ENCODE measurements around the gene RB1.
"Not testable (repeated sequence)": the region's sequence is repeated elsewhere in the genome, so short reads cannot be mapped to it uniquely, and the experiment has no call there.

Gene RB1

DNA sequence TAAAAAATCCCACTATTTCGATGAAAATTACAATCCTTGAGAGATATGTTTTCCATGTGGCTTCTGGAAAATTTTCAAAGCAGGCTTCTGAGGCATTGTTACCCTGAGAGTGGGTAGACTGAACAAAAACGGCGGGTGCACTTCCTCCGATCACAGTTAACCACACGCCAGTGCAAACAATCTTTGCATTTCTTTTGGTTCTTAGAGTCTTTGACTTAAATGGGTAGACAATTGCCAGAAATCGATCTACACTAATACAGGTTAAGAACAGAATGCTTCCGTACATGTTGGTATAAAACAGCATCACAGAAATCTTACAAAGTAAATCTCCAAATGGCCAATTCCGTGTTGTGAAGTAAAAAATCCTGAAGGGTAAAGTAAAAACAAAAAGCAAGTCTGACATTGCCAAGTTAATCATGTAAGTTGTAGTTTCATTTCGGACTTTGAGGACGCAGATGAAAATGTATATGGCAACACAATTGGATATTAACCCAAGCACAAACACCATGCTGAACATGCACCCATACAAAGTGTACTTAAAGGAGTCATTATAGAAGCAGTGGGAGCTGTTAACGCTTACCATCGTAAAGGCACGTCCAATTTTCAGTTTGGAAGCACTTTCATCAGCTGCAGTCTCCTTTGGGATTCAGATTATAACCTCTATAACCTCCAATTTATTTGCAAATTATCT is 108.4 kb downstream of the RB1 start:
- DNase-seq: no peak

DNA sequence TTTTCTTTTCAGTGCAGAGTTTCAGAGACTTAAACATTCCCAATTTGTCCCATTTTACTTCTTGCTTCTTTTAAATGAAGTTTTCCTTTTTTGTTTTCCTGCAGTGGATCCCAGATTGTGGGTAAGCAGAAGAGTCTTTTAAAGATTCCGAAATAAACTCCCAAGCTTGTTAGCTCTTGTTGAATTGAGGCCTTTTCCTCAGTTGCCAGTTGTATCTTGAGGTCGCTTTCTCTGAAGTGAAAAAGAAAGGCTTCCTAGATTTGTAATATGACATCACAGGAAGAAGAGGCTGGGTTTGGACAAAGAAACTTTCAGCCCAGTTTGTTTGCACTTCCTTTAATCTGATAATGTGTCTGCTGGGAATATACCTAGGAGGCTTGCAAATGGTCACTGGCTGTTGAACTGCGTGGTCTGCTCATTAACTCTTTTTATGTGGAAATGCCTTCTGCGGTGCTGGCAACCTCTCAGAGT is 109.4 kb downstream of the RB1 start, which contains the start of gene LPAR6:
Gene LPAR6, minus strand, starts transcription at position 233 of the 471 bp plus-strand sequence. CDS start 690 bp downstream, outside the sequence.
- DNase-seq: no peak

DNA sequence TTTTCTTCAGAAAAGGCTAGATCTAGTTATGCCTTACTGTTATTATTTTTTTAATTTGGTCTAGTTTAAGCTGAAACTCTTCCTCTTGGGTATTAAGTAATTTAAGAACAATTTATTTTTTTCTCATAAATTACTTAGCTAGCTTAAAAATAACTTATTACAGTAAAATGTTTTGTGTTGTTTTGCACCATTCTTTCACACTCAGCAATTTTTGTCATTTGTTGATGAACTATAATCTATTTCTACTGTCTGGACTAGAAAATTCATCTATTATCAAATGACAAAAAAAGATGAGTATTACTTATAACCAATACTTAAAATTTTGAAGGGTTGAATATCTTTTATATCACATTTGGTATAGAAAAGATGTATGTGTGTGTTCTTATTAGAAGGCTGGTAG is 111.0 kb downstream of the RB1 start:
- no peak for DNase-seq

DNA sequence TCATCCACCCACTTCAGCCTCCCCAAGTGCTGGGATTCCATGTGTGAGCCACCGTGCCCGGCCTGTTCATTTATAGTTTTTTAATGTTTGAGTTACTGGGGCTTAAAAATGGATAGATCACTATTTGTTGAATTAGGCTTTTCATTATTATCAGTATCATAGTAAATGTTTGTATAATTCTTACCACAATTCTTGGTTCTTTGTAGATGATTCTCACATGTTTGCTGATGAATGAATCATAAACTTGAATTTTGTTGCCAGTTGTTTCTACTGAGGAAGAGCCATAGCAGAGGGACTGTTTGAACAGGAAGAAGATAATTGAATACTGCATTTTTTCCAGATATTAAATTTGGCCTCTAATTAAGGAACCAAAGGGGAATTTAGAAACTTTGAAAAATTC is 112.0 kb downstream of the RB1 start:
- DNase-seq: no peak

DNA sequence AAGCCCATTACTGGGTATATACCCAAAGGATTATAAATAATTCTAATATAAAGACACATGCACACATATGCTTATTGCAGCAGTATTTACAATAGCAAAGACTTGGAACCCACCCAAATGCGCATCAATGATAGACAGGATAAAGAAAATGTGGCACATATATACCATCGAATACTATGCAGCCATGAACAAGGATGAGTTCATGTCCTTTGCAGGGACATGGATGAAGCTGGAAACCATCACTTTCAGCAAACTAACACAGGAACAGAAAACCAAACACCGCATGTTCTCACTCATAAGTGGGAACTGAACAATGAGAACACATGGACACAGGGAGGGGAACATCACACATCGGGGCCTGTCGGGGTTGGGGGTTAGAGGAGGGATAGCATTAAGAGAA is 118.5 kb downstream of the RB1 start:
- not testable (repeated sequence) for DNase-seq

DNA sequence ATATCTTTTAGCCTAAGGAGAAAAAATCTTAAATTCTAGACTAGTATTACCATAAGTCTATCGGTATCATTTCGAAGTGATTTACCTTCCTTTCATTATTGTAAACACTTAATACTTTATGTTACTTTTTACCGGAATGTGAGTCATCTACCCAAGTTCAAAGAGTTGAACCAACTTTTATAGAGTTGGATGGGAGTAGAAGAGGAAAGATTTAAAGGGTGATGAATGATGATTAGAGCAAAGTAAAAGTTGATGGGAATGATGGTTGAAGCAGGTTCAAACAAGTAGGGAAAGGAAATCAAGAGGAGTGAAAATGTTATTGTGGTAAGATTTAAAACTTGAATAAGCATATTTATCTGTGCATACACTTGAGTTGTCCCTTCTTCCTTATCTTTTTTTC is 120.7 kb downstream of the RB1 start:
- DNase-seq: no peak

DNA sequence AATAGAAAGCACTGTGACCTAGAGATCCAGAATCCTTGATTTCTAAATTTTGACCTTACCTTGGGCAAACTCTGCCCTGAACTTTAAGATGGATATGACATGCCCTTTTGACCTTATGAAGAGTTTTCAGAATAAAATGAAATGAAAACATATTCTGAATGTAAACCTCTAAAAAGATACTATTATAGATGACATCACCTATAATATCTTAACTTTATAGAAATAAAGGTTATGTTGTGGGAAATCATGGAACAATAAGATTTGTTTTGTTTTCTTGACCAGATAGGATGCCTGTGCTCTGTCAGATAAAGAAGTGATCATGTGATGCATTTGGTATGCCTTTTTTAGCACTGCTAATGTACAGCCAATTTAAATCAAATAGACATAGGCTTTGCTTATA is 122.5 kb downstream of the RB1 start:
- no peak for DNase-seq

DNA sequence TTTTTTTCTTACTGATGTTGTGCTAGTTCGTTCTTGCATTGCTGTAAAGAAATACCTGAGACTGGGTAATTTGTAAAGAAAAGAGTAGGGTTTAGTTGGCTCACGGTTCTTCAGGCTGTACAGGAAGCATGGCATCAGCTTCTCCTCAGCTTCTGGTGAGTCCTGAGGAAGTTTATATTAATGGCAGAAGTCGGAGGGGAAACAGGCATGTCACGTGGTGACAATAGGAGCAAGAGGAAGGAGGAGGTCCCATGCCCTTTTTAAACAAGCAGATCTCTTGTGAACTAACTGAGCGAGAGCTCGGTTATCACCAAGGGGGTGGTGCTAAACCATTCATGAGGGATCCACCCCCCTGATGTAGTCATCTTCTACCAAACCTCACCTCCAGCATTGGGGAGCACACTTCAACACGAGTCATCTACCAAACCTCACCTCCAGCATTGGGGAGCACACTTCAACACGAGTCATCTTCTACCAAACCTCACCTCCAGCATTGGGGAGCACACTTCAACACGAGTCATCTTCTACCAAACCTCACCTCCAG is 123.3 kb downstream of the RB1 start:
- not testable (repeated sequence) for DNase-seq

DNA sequence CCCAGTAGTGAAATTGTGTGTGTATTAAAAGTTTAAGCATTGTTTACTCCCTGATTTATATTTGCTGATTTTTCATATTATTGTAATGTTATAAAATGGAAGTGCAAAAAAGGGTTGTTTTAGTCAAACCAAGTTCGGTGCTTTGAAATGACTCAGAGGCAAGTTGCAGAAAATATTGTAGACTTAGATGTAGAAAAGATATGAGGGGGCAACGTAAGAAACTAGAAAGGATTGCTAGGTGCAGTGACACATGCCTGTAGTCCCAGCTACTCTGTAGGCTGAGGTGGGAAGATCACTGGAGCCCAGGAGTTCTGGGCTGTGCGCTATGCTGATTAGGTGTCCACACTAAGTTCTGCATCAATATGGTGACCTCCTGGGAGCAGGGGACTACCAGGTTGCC is 125.5 kb downstream of the RB1 start:
- DNase-seq: no peak

DNA sequence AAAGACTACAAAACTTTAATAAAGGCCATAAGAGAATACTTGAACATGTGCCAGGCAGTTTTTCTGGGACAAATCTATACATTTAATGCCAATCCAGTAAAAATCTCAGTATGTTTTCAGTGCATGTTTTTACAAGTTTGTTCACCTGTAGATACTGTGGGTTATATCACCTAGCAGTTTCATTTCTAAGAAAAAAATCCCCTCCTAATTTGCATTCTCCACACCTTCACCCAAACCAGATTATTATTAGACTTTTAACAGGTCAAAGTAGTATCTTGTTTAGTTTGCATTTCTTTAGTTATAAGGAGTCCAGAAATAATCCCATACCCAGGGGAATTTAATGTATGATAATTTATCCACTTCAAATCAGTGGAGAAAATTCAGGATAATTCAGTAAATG is 126.3 kb downstream of the RB1 start:
- no peak for DNase-seq

DNA sequence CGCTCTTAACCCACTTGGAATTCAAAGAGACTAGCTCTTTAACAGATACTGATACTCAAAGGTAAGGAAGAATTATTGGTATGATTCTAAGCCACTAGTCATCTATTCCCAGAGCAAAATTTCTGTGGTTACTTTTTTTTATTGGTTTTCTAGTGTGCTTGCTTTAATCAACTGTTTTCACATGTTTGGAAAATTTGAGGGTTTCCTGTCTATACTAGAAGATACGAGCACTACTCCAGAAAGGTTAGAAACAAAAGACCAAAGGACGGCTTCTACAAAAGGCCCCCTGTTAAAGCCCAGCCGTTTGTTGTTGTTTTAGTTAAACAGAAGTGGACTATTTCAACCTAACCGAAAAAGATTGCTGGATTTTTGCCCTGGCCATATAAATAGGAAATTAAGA is 127.9 kb downstream of the RB1 start:
- no peak for DNase-seq

DNA sequence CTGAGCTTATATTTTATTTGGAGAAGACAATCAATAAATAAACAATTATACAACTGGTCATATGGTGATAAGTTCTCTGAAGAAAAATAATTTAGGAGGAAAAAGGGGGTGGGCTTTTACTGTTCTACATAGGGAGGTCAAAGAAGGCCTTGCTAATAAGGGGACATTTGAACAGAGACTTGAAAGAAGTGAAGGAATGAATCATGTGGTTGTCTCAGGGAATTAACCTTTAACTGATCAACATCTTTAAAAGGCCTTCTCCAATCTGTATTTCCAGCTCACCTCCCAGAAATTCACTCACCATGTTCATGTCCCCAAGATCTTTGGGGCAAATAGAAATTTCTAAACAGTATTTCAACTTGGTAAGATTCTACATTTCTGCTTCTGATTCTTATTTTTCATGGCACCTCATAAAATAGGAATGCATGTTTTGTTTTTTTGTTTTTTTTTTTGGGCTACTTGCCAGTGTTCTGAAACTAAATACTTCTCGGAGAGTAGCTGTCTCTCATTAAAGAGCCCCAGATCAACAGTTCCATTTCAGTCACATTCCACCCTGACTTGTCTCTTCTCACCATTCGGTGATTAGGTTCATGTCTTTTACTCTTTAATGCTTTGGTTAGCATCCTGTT is 128.6 kb downstream of the RB1 start:
- DNase-seq: no peak

DNA sequence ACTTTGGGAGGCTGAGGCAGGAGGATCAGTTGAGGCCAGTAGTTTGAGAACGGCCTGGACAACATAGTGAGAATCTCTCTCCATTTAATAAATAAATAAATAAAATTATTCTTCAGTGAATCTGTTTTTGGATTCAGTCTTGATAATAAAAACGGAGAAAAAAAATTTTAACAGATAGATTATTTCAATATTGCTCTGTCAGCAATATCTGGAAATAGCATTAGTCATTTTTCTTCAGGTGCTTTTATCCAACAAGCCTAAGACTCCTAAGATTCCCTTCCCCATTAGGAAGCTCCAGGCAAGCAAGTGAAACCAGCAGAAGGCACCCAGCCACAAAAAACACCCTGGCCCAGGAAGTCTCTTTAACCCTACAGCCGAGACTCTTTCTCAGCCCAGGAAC is 130.6 kb downstream of the RB1 start:
- no peak for DNase-seq

DNA sequence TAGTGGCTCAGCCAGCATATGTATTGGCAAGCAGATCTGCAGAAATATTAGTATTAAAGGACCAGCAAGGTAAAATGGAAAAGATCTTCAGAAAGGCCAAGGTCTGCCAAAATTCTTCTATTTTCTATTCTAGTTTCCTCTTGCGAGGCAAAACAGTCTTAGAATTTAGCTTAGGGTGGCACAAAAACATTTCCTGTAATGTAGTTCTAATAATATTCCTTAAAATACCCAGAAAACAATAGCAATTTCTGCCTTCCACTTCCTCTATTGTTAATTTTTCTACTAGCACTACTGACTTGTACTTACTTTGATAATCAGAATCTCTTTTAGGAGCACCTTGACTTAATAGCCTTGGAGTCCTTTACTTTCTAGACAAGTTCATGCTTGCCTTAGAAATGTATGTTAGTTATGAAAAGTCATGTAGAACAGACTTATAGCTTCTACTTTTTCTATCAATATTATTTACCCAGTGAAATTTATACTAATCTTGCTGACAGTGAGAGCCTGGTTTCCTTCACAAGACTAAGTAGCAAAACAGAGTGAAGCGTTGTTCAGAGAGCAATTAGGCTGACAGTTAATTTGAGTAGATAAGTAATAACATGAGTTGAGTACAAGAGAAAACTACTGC is 133.2 kb downstream of the RB1 start:
- no peak for DNase-seq

DNA sequence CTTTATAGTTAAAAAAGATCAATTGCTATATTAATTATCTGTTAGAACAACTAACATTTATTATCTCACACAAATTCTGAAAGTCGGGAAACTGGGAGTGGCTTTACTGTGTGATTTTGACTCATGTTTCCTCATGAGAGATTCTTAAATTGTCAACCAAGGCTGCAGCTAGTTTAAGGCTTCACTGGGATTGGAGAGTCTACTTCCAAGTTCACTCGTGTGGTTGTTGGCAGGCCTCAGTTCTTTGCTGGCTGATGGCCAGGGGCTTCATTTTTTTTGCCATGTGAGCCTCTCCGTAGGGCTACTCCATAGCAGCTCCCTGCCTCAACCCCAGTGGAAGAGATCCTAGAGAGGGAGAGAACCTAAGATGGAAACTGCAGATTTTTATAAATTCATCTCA is 133.8 kb downstream of the RB1 start:
- no peak for DNase-seq

DNA sequence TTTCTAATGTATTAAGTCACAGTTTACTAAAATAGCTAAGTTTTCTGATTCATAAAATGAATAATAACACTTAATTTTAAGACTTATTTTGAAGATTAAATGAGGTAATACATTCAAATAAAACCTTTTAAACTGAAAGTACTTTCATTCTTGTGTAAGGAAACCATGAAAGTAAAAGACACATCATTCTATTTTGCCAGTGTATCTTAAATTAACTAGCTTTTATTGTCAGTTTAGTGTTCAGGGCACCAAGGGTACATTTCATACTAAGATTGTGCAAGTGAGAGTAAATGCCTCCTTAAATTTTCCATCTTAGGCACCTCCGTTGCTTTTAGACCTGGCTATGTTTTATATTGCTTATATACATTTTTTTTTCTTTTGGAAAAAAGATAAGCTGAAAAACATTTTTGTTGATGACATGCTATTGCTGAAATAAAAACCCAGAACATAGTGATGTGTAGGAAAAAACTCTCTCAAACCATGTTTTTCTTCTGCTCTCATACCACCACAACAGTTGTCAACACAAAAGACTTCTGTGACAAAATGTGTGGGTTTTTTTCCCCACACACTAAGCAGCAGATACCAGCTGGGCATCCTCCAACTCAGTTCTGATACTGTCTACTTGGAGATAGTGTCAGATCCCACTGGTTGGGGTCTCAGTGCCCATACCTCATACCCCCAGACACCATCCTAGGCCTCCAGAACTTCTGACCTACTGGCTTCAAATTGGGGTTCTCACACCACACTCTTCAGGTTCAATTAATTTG is 140.1 kb downstream of the RB1 start:
- DNase-seq: no peak

DNA sequence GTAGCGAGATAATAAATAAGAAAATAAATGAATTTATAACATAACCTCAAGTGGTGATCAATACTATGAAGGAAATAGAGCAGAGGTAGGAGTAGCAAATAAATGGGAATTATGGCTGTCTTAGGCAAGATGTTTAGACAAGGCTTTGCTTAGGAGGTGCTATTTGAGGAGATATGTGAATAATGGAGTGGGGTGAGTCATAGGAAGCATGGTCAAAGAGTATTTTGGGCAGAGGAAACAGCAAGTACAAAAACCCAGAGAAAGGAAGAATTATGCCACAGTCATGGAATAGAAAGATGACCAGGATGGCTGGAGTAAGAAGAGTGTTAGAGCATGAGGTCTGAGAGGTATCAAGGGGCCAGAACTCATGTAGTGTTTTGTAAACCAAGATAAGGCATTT is 142.9 kb downstream of the RB1 start:
- DNase-seq: no peak

DNA sequence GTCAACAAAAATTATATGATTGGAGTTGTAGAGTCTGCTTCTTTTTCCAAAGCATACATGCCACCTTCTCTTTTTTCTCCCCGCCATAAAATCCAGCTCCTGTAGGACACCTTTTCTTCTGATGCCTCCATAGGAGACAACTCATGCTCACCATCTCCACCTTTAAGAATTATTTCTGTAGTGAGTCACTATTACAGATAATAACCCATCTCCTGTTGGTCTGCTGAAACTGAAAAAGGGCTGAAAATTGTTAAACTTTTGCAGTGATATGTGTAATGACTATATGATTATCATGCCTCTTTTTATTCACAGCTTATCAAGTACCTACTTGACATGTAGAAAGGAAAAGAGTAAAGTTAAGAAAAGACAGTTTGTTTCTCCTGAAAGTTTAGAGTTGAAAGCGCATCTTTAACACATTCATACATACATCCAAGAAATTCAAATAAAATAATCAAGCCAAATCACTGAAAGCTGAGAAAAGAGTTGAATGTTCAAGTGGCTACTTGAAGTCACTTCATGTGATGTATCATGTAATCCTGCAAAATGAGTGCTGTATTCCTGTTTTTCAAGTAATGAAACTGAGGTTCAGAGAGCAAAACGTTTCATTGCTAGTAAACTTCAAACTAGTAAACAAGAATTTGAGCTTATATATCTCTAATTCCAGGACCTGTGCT is 144.9 kb downstream of the RB1 start:
- DNase-seq: no peak

DNA sequence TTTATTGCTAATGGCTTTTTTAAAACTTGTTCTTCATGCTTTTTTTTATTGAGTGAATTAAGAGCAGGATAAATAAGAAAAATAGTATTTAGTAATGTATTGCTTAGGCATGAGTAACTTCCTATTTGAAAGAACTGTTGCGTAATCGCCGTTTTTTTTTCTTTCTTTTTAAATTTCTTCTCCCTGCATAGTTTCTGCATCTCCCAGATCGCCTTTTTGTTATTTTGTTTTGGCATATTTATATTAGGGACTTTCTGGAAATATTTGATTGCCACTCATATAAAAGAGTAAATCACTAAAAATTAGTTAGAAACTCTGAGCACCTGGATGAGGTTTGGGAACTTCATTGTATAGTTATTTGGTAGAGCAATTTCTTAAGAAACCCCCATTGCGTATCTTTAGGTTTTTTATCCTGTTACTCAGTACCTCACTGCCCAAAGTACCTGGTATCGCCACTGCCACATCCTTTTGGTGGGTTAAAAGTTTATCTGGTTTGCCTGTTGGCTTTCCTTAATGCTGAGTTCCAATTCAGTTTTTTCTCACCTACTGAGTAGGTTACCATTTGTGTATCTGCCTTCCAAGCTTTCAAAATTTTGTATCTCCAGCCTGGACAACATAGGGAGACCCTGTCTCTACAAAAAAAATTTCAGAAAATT is 145.5 kb downstream of the RB1 start:
- DNase-seq: no peak

DNA sequence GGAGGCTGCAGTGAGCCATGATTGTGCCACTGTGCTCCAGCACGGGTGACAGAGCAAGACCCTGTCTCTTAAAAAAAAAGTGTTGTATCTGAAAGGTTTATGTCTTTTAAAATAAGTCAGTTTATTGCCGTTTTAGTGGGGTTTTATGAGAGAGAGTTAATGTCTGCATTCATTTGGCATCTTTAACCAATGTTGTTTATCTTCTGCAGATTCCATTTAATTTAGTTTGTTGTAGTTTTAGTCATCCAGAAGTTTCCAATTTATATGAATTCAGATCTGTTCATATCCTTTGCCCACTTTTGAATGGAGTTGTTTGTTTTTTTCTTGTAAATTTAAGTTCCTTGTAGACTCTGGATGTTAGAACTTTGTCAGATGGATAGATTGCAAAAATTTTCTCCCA is 146.1 kb downstream of the RB1 start:
- no peak for DNase-seq

DNA sequence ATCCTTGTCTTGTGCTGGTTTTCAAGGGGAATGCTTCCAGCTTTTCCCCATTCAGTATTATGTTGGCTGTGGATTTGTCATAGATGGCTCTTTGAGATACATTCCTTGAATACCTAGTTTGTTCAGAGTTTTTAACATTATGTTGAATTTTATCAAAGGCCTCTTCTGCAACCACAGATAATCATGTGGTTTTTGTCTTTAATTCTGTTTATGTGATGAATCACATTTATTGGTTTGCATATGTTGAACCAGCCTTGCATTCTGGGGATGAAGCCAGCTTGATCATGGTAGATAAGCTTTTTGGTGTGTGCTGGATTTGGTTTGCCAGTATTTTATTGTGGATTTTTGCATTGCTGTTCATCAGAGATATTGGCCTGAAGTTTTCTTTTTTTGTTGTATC is 147.6 kb downstream of the RB1 start:
- DNase-seq: not testable (repeated sequence)

DNA sequence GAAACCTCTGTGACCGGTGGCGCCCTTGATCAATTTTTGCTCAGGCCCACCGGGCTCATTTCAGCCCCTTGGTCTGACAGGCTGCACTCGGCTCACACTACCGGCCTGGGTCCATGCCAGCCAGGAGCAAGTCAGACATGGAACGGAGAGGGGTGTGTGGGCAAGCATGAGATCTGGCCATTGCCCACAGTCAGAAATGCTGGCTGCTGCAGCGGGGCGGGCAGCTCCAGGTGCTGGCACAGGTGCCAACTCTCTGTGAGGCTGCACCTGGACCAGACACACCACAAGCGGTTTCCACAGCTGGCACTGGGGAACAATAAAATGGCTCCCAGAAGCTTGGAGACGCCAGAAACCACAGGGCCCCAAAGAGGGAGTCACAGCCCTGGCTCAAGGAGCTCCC is 153.0 kb downstream of the RB1 start:
- DNase-seq: no peak

Data from NCI-H526 (cell line).